ENCODE results near the gene SYT13. TPM values are rescaled to one million over a fixed set of nuclear protein-coding genes. Genes with fewer than 3 reads are reported as not detected.

SYT13 gene
- total RNA-seq, 4 donors from 2014 or later = 0.21 to 0.44 TPM; not detected in 2

Other genes starting within 250 kb of the SYT13 start
- gene PRDM11, start 139.7 kb downstream of the SYT13 start, total RNA-seq = 10 to 100 TPM; 17.5 to 26.1 (median 25.8) TPM

All from tibial nerve (tissue), 4 donors.